Activated CD8-positive, alpha-beta T cell treated with anti-CD3 and anti-CD28 coated beads for 36 hours (primary cell): ENCODE measurements around the gene TMEM169. TPM values are rescaled to one million over a fixed set of nuclear protein-coding genes. Genes with fewer than 3 reads are reported as not detected.

Source experiments
- ATAC-seq: fragments of 200-7000 bp; cut with Tn5 transposase; one replicate; pipeline ENCODE4 v1.10.0; 2021; ENCODE audit warnings: mild to moderate bottlenecking, moderate library complexity
- CTCF ChIA-PET: fragments of 350-600 bp; sonication (Branson Sonifier 250); formaldehyde crosslinking; loops from one replicate; lab custom pipeline; 2021; ENCODE audit warnings: antibody characterized with exemption; lab: Charles Lee
- POLR2A ChIA-PET: fragments of 350-600 bp; sonication (Branson Sonifier 250); formaldehyde crosslinking; loops from one replicate; lab custom pipeline; 2021; ENCODE audit warnings: antibody characterized with exemption; lab: Charles Lee
- DNase-seq: peaks from one replicate; pipeline ENCODE4 v3.0.0-alpha.2; 2020
- H3K27ac Mint-ChIP-seq: one replicate; pipeline ENCODE4 v1.8.0; 2021; ENCODE audit warnings: mild to moderate bottlenecking, mixed read lengths
- H3K27me3 Mint-ChIP-seq: one replicate; pipeline ENCODE4 v1.8.0; 2021; ENCODE audit warnings: mixed read lengths
- H3K36me3 Mint-ChIP-seq: one replicate; pipeline ENCODE4 v1.8.0; 2021; ENCODE audit warnings: low read depth, mixed read lengths
- H3K4me1 Mint-ChIP-seq: one replicate; pipeline ENCODE4 v1.8.0; 2021; ENCODE audit warnings: low read depth, mixed read lengths
- H3K4me3 Mint-ChIP-seq: one replicate; pipeline ENCODE4 v1.8.0; 2021; ENCODE audit warnings: mild to moderate bottlenecking, moderate library complexity, mixed read lengths
- H3K9me3 Mint-ChIP-seq: one replicate; pipeline ENCODE4 v1.8.0; 2021; ENCODE audit warnings: mixed read lengths
- intact Hi-C: fragments of 100-400 bp; cut with micrococcal nuclease; formaldehyde crosslinking; loops from one replicate; pipeline ENCODE4 v1.10.0; 2022
- total RNA-seq, 2 experiments: library from RNA; stranded (reverse); gene quantifications; one replicate each; pipeline ENCODE4 v1.2.3, GENCODE V29; 2021
- TF ChIP-seq, protein P1 (sequence below): fragments of 200-600 bp; IDR thresholded peaks from one replicate; pipeline ENCODE4 v1.8.0; 2022; ENCODE audit warnings: antibody characterized with exemption, mild to moderate bottlenecking

TMEM169 gene
- total RNA-seq, 2 experiments from 2014 or later: 0.76 to 0.83 TPM

DNA sequence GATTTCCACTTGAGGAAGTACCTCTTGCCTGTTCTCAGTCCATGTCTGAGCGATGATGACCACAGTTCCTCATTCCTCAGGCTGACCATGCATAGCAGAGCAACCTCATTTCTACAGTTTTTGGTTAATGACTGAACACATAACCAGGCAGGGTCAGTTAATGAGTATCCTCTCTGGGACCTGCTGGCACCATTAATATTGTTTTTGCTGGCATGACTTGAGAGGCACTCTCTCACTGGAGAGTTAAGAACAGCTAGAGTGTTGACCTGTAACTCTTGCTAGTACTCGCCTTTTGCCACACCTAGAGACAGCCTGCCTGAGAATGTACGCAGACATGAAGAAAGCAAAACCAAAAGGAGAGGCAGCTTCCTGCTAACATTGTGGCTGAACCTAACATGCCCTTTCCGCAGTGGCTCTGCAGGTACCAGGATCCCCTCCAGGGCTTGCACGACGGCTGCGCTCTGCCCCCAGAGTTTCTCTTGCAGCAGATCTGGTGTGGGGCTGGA, 24.0 kb upstream of the TMEM169 start:
- CTCF ChIA-PET: interaction anchor here (0.9 to 4.4 kb wide), 10 partner anchors 11 to 83 kb away, joined by 4 to 49 read pairs (median 7); partner anchors contain the start of gene XRCC5
- DNase-seq (peak; percentile 80), ATAC-seq (peak; percentile 98)
- Mint-ChIP-seq H3K36me3 (peaks cover 12% of the 10 kb centered on the region), H3K9me3 (peaks cover 5% of the 10 kb centered on the region), H3K4me1 (peaks cover 33% of the 10 kb centered on the region), H3K27ac (peak overlapping the region; percentile 87), H3K4me3 (peak overlapping the region; percentile 67), H3K27me3 (no peaks in the 10 kb centered on the region)
- POLR2A ChIA-PET: interaction anchor here (0.9 to 1.0 kb wide), 2 partner anchors 13 to 25 kb away, joined by 3 read pairs; no protein-coding TSS in a partner anchor
- TF ChIP-seq, protein P1, sequence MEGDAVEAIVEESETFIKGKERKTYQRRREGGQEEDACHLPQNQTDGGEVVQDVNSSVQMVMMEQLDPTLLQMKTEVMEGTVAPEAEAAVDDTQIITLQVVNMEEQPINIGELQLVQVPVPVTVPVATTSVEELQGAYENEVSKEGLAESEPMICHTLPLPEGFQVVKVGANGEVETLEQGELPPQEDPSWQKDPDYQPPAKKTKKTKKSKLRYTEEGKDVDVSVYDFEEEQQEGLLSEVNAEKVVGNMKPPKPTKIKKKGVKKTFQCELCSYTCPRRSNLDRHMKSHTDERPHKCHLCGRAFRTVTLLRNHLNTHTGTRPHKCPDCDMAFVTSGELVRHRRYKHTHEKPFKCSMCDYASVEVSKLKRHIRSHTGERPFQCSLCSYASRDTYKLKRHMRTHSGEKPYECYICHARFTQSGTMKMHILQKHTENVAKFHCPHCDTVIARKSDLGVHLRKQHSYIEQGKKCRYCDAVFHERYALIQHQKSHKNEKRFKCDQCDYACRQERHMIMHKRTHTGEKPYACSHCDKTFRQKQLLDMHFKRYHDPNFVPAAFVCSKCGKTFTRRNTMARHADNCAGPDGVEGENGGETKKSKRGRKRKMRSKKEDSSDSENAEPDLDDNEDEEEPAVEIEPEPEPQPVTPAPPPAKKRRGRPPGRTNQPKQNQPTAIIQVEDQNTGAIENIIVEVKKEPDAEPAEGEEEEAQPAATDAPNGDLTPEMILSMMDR: no peak
- intact Hi-C loops: no loop called here

DNA sequence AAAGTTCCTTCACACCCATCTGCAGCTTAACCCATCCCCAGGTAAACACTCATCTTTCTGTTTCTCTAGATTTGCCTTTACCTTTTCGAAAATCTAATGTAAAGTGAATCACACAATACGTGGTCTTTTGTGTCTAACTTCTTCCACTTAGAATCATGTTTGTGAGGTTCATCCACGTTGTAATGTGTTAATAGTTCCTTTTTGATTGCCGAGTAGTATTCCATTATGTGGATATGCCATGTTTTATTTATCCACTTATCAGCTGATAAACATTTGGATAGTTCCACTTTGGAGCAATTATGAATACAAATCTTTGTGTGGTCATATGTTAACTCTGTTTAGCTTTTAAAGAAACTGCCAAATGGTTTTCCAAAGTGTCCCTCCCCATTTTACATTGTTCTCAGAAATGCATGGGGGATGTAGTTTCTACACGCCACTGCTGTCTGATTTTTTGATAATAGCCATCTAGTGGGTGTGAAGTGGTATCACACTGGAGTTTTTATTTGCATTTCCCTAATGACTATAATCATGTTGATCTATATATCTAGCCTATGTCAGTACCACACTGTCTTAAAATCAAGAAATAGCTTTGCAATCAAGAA, 22.4 kb upstream of the TMEM169 start:
- Mint-ChIP-seq H3K4me3 (no peak overlapping the region), H3K27me3 (no peaks in the 10 kb centered on the region), H3K36me3 (peaks cover 15% of the 10 kb centered on the region), H3K4me1 (peaks cover 35% of the 10 kb centered on the region), H3K9me3 (peaks cover 5% of the 10 kb centered on the region), H3K27ac (peak overlapping the region; percentile 4)
- ATAC-seq (no peak), DNase-seq (no peak)
- TF ChIP-seq, protein P1: no peak
- ChIA-PET POLR2A (no interaction called here), CTCF (interaction anchor here (0.7 to 4.4 kb wide), 21 partner anchors 8 to 603 kb away, joined by 3 to 49 read pairs (median 4); partner anchors contain the start of genes PECR, TMEM169 and XRCC5)
- intact Hi-C loops: no loop called here

DNA sequence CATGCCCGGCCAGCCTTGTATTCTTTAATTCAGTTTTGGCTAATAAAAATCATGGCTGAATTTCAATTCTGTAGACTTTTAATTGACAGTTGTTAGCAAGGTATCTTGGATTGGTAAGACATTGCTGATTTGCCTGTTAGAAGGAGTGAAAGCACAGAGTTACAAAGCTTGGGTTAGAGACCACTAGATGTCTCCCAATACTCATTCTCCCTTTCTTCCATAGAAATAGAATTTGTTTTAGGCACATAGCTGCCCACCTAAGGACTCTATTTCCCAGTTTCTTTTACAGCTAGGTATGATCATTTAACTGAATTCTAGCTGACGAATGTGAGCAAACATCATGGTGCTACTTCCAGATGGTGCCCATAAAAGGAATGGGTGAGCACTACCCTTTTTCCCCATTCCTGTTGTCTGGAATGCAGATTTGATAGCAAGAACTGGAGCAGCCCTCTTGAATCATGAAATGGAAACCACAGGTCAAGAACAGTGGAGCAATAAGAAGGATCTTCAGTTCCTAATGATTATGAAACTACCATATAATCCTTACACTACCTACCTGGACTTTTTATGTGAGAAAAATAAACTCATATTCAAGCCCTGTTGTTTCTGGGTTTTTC, 17.6 kb upstream of the TMEM169 start:
- Mint-ChIP-seq H3K4me1 (peaks cover 16% of the 10 kb centered on the region), H3K27ac (no peak overlapping the region), H3K9me3 (peaks cover 3% of the 10 kb centered on the region), H3K36me3 (peaks cover 9% of the 10 kb centered on the region), H3K4me3 (no peak overlapping the region), H3K27me3 (no peaks in the 10 kb centered on the region)
- POLR2A ChIA-PET: no interaction called here
- intact Hi-C loops: no loop called here
- no peak for ATAC-seq
- CTCF ChIA-PET: interaction anchor here (0.8 to 1.6 kb wide), 4 partner anchors 20 to 77 kb away, joined by 3 to 6 read pairs (median 4); partner anchors contain the start of gene XRCC5
- DNase-seq: no peak
- TF ChIP-seq, protein P1: no peak

DNA sequence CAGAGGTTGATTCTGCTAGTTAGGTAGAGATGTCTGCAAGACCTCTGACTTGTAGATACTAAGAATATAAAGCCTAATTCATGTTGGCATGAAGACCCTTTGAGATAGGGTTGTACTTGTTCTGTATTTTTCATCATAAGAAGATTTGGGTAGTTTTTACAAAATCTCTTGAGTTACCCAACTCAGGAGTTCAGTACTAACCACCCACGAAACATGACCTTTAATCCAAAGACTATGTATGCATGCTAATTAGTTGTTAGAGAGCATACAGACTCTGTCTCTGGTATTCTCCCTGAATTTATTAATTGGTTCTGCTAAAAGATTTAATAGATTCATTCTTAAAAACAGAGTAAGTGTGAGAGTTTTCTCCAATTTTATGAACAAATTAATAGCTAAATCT, 17.1 kb upstream of the TMEM169 start:
- CTCF ChIA-PET: interaction anchor here (0.8 to 1.6 kb wide), 4 partner anchors 20 to 76 kb away, joined by 3 to 6 read pairs (median 4); partner anchors contain the start of gene XRCC5
- Mint-ChIP-seq H3K4me1 (peaks cover 13% of the 10 kb centered on the region), H3K36me3 (peaks cover 4% of the 10 kb centered on the region), H3K27ac (no peak overlapping the region), H3K27me3 (no peaks in the 10 kb centered on the region), H3K9me3 (no peaks in the 10 kb centered on the region), H3K4me3 (no peak overlapping the region)
- DNase-seq (no peak), ATAC-seq (no peak)
- intact Hi-C loops: no loop called here
- POLR2A ChIA-PET: no interaction called here
- TF ChIP-seq, protein P1: no peak

DNA sequence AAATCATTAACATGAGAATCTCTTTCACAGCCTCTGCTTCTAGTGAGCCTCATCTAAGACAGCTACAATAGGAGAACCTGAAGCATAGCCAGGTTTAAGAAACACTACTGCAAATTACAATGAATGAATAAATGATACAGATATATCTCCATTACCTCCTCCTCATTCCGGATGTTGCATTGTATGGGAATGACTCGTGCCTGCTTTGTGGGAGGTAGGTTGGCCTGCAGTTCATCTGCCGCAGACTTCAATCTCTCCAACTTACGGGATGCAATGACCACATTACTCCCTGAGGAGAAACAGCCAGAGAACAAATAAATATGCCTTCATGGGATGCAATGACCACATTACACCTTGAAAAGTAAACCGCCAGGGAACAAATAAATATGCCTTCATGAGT, 15.5 kb upstream of the TMEM169 start:
- peaks cover 13% of the 10 kb centered on the region for H3K4me1 Mint-ChIP-seq
- H3K27me3 Mint-ChIP-seq: no peaks in the 10 kb centered on the region
- CTCF ChIA-PET: interaction anchor here (1.0 kb wide), 1 partner anchor 65 kb away, joined by 3 read pairs; no protein-coding TSS in a partner anchor
- H3K27ac Mint-ChIP-seq: no peak overlapping the region
- H3K36me3 Mint-ChIP-seq: peaks cover 4% of the 10 kb centered on the region
- POLR2A ChIA-PET: no interaction called here
- ATAC-seq (no peak), DNase-seq (no peak)
- H3K4me3 Mint-ChIP-seq: no peak overlapping the region
- intact Hi-C loops: no loop called here
- H3K9me3 Mint-ChIP-seq: no peaks in the 10 kb centered on the region
- TF ChIP-seq, protein P1: no peak
